Erythroblast (primary cell): ENCODE results near the gene ZMIZ1.

ENCODE experiments used
- GATA1 ChIP-seq: IDR thresholded peaks from 2 replicates; pipeline ENCODE4 v1.6.1; 2011; ENCODE audit warnings: low read depth, mild to moderate bottlenecking, control low read depth, low read length, moderate library complexity
- POLR2A ChIP-seq: IDR thresholded peaks from 2 replicates; pipeline ENCODE4 v1.6.1; 2011; ENCODE audit warnings: mild to moderate bottlenecking, low read length

DNA sequence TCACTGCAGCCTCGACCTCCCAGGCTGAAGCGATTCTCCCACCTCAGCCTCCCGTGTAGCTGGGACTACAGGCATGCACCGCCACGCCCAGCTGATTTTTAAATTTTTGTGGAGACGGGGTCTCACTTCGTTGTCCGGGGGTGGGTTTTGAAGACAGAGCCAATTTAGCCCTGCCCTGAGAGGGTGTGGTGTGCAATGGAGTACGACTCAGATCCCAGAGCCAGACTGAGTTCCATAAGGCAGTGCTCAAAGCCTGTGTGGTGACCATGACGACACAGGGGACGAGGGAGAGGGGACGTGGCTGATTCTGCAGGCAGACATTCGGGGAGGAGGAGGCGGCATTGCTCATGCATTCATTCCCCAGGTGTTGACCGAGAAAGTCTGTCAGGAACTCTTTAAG, 72.1 kb downstream of the ZMIZ1 start:
- no peak for TF ChIP-seq POLR2A
- TF ChIP-seq GATA1: no peak
